HEK293T (cell line): ENCODE measurements around the gene FOSB.

Source experiments
- ARNT ChIP-seq: fragments of 450-650 bp; IDR thresholded peaks from 2 replicates; pipeline ENCODE4 v1.6.1; 2017; ENCODE audit warnings: mild to moderate bottlenecking
- BHLHE40 ChIP-seq: fragments of 450-650 bp; IDR thresholded peaks from 2 replicates; pipeline ENCODE4 v1.6.1; 2016; ENCODE audit warnings: mild to moderate bottlenecking, moderate library complexity, borderline replicate concordance
- ELF4 ChIP-seq: fragments of 450-650 bp; IDR thresholded peaks from 2 replicates; pipeline ENCODE4 v1.6.1; 2017; ENCODE audit warnings: antibody characterized with exemption
- FOXA1 ChIP-seq: fragments of 450-650 bp; IDR thresholded peaks from 2 replicates; pipeline ENCODE4 v1.6.1; 2016; ENCODE audit warnings: mild to moderate bottlenecking
- FOXK2 ChIP-seq: fragments of 450-650 bp; IDR thresholded peaks from 2 replicates; pipeline ENCODE4 v1.6.1; 2016; ENCODE audit warnings: mild to moderate bottlenecking
- FOXM1 ChIP-seq: fragments of 450-650 bp; IDR thresholded peaks from 2 replicates; pipeline ENCODE4 v1.6.1; 2017; ENCODE audit warnings: mild to moderate bottlenecking, borderline replicate concordance
- HDGF ChIP-seq: fragments of 450-650 bp; IDR thresholded peaks from 2 replicates; pipeline ENCODE4 v1.6.1; 2017; ENCODE audit warnings: antibody characterized with exemption, borderline replicate concordance
- L3MBTL2 ChIP-seq: fragments of 450-650 bp; conservative IDR thresholded peaks from 2 replicates; pipeline ENCODE4 v1.6.1; 2016; ENCODE audit warnings: mild to moderate bottlenecking
- NFRKB ChIP-seq: fragments of 450-650 bp; IDR thresholded peaks from 2 replicates; pipeline ENCODE4 v1.6.1; 2016; ENCODE audit warnings: mild to moderate bottlenecking, moderate library complexity
- PKNOX1 ChIP-seq: fragments of 450-650 bp; IDR thresholded peaks from 2 replicates; pipeline ENCODE4 v1.6.1; 2016
- SP1 ChIP-seq: fragments of 450-650 bp; IDR thresholded peaks from 2 replicates; pipeline ENCODE4 v1.6.1; 2017
- SUZ12 ChIP-seq: fragments of 450-650 bp; IDR thresholded peaks from 2 replicates; pipeline ENCODE4 v1.6.1; 2016; ENCODE audit warnings: mild to moderate bottlenecking
- TARDBP ChIP-seq: fragments of 450-650 bp; IDR thresholded peaks from 2 replicates; pipeline ENCODE4 v1.6.1; 2016
- ZNF384 ChIP-seq: fragments of 450-650 bp; IDR thresholded peaks from 2 replicates; pipeline ENCODE4 v1.6.1; 2016

DNA sequence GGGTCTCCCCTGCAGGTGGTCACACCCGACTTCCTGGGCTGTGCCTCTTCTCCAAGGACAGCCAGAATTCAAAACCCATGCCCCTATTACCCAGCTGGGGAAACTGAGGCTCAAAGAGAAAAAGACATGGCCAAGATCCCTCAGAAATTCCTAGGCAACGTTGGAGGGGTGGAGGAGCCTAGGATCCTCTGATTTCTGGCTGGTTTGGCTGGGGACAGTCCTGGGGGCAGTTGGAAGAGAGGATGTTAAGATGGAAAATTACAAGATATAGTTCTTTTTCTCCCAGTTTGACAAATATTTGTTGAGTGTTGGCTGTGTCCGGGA is 41.9 kb downstream of the FOSB start:
- TF ChIP-seq NFRKB, result no peak
- TF ChIP-seq FOXK2, result no peak
- no peak for TF ChIP-seq SUZ12
- no peak for TF ChIP-seq FOXM1
- no peak for TF ChIP-seq ARNT
- no peak for TF ChIP-seq BHLHE40
- TF ChIP-seq TARDBP, result no peak
- no peak for TF ChIP-seq ZNF384
- no peak for TF ChIP-seq HDGF
- no peak for TF ChIP-seq PKNOX1
- TF ChIP-seq L3MBTL2, result no peak
- TF ChIP-seq ELF4, result no peak
- TF ChIP-seq FOXA1, result no peak
- no peak for TF ChIP-seq SP1
